SW480 (cell line): ENCODE measurements around the gene ST8SIA5.
A peak's percentile ranks its signal among the peaks of the same experiment; 100 is the strongest.

Source experiments
- DNase-seq: peaks from one replicate; pipeline ENCODE4 v3.0.0-alpha.2; 2016; ENCODE audit warnings: low spot score

Gene ST8SIA5

DNA sequence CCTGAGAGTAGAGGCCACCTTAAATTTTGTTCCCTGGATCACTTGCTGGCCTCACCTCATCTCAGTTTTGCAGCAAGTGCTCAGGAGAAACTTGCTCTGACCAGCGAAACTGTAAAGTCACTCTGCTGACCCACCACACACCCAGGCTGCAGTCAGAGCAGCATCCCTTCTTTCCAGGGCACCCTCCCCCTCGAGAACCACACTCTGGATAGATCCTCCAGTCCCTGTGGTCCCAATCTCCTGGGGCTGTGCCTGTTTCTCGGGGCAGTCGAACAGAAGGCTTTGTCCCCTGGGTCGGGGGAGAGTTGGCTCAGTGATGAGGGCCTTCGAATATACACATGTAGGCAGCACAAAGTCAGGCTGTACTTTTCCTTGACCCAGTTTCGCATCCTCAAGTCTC, 18.4 kb downstream of the ST8SIA5 start:
- DNase-seq = no peak

DNA sequence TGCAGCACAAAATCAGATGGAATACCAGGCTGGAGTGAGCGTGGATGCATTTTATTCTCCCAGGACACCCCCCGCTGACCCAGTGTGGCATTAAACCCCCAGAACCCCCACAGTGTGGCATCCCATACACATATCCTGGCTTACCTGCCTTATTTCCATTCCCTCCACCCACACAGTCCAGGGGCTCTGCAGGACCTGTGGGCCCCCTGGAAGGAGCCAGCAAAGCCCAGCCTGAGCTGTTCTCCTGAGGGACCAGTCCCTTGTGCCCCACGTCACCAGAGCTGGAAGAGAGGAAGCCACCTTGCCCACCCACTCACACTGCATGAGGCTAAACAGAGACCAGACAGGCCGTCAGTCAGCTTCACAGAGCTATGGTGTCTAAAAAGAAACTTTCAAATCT, 20.1 kb downstream of the ST8SIA5 start:
- DNase-seq = no peak

DNA sequence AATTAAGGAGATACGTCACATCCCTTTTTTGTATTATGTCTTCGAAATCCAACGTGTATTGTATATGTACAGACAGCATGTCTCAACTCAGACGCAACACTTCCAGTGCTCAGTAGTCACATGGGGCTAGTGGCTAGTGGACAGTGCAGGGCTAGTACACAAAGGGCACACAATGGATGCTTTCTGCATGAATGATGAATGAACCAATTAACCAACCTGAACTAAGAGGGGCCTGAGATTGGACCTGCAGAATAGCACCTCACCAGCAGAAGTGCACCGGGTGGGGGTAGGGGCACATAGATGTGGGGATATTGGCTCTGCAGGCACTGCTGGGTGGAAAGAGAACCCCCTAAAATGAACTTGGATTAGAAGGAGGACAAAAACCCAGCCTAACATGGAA, 20.7 kb downstream of the ST8SIA5 start:
- DNase-seq = no peak

DNA sequence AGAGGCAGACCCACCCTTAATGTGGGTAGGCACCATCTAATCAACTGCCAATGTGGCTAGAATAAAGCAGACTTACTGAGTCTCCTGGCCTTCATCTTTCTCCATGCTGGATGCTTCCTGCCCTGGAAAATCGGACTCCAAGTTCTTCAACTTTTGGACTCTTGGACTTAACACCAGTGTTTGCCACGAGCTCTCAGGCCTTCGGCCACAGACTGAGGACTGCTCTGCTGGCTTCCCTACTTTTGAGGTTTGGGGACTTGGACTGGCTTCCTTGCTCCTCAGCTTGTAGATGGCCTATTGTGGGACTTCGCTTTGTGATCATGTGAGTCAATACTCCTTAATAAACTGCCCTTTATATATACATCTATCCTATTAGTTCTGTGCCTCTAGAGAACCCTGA, 21.9 kb downstream of the ST8SIA5 start:
- DNase-seq = no peak

DNA sequence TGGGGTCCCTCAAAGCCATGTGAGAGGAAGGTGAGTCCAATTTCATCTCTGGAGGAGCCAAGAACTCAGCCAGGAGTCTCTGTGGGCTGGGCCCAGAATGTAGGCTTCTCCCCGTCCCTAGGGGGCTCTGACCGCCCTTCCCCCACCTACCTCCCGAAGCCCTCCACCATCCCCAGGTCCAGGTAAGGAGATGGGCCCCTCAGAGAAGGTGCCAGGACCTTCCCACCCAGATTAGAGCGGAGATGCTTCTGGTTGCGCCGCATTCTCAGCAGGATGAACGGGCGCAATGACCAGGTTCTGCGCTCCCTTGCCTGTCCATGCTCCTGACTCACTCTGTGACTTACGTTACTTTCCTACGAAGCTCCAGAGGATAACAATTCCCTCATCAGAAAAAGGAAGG, 23.0 kb downstream of the ST8SIA5 start:
- no peak for DNase-seq

DNA sequence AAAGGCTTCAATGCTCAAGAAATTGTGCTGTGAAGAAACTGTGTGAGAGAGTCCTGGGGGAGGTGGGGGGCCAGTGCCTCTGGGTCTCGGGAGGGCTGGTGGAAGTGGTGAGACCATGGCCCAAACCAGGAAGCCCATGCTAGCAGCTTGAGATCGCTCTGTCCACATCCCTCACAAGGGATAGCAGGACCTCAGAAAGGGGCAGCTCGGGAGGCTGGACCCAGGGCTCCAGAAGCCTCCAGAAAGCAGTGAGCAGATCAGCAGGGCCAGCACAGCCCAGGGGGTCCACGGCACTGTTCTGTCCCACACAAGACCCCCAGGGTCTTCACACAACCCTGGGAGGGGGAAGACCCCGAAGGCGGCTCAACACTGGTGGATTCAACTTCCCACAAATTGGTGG, 24.1 kb downstream of the ST8SIA5 start:
- no peak for DNase-seq

DNA sequence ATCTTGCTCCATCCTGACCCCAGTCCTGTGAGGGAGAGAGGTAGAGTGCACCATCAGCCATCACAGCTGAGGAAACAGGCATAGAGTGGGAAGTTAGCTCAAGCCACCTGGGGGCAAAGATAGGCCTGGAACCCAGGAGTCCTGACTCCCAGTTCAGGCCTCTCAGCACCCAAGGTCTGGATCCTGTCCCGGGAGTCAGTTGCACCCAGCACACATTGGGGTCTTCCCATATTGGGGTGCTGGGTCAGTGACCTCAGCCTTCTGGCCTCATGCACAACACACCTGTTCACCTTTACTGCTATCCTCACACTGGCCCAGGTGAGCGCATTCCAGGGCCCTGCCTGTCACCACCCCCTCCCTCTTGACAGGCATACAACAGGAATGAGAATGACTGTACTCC, 24.7 kb downstream of the ST8SIA5 start:
- no peak for DNase-seq

DNA sequence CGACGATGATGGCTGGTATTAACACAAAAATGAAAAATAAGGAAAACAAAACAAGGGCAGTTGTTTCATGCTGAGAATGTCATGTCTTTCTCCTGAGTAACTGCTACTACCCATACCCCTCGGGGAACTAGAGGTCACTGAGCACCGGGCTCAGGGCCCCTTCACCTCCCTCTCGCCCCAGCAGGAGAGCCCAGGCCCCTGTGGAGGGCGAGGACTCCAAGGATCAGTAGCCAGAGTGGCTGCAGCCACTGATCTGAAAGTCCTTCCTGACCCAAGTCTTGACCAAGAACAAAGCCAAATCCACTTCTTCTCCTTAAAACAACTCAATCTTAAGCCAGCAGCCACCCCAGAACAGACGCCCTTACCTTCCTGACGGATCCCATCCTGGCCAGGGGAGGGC, 25.5 kb downstream of the ST8SIA5 start:
- DNase-seq = no peak

DNA sequence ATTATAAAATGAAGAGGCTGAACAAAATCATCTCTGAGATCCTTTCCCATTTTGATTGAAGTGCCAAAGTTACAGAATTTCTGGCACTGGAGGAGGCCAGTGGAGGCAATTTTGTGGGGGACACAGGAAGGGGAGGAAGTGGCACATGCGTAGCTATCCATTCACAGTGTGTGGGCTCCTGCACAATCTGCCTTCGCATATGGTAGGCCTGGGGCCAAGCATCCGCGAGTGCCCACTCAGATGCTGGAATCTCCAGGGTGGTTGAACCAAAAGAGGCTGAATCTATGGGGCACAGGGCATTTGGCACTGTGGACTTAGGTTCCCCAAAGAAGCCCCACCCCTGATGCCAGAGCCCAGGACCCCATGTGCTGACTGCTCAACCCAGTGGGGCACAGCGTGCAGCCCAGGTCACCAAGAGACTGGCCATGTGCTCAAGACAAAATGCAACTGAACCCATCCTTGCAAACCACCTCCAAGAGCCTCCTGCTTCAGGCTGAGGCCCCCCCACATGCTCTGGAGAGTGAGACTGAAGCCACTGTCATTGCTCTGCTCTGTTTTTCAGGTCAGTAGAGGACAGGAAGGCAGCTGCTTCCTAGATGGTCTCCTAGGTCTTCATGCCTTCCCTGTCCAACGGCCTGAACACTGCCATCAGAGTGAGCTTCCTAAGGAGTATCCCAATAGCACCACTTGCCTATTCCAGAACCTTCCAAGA, 28.5 kb downstream of the ST8SIA5 start:
- no peak for DNase-seq

DNA sequence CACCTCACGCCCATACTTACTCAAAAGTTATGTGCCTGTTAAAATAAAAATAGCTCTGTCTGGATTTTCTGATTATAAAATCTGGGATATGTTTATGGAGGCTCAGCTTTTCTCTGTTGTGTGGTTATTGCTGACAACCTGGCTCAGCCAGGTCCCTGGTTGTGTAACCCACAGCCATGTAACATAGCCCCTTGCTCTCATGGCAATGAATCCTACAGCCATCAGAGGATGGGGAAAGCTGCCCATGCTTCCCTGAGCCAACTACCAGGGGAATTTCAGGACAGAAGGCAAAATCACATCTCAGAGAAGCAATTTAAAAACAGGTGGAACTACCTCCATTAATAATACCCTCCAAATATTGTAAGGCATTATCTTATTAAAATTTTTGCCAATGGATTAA, 29.7 kb downstream of the ST8SIA5 start:
- DNase-seq = no peak

DNA sequence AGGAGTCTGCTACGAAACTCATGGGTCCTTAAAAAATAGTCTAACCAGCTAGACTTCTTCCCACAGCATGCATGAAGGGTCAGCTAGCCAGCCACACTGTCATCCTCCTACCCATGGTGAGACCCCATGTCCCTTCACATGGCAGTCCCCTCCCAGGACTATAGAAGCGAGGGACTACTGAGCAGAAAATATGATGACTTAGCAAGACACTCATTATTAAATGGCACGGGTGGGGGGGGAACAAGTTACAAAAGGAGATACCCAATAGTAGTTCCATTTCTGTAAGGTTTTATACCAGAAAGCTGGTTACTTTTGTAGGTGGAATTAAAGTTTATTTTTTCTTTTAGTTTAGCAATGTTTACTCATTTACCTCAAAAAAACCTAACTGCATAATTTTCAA, 31.5 kb downstream of the ST8SIA5 start:
- DNase-seq = no peak

DNA sequence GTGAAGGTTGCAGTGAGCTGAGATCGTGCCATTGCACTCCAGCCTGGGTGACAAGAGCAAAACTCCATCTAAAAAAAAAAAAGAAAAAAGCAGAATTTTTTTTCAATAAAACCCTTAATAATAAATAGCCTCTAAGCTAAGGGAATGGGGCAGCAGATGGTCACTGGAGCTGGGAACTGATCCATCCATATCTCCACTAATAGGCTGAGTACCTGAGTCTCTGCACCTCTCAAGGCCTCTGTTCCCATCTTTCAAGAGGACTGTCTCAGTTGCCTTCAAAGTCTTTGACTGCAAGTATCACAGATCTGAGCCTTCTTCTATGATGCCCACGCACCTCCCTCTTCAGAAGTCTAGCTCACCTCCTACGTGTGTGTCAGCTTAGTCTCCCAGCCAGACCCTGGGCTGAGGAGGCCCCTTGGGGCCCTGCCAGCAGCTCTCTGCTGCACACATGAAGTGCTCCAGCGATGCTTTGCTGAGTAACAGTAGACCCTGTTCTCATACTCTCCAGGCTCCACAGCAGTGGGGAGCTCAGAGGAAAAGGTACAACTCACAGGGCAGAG, 32.9 kb downstream of the ST8SIA5 start:
- no peak for DNase-seq

DNA sequence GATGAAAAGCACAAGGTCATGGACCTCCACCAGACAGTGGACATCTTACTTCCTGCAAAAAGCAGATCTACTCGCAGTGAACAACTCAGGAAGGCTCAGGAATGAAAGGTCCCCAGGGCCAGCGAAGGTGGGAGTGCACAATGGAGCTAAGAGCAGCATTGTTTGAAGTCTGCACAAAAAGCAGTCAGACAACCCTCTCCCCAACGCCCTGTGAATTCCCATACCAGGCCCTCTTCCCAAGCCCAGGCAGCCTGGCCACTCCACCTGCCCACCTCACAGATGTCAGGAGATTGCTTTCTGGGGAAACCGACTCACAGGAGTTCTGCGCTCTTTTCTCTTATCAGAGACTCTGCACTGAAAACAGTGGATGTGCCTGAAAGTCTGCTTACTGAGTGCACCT, 34.8 kb downstream of the ST8SIA5 start:
- DNase-seq = no peak

DNA sequence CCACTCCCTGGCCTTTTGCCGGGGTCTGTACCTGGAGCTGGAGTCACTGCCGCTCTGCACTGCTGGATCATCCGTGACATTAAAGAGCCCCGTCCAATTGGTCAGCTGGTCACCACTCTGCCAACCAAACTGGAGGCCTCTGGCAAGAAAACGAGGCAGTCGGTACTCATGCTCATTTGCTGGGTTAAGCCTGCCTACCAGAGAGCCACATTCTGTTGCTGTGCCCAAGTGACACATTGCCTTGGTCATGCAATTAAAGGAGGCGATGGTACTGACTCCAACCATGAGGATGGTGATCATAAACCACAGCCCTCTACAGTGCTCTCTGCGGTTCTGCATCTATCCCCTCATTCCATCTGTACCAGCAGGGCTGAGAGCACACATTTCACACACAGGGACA, 35.5 kb downstream of the ST8SIA5 start:
- no peak for DNase-seq

DNA sequence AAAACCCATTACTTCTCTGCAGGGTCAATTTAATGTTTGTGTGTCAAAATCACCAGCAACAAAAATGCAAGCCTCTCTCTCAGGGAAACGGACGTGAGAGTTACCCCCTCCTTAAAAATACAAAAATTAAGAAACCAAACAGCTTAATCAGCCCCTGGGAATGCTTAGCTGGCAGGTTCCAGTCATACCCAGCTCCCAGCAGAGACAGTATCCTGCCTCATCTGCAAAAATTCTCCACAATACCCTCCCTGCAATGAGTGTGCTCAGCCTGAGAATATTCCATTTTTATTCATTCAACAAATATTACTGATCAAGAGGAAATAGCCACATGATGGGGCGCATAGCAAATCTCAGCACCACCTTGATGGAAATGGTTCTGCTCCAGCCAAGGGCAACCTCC, 36.3 kb downstream of the ST8SIA5 start:
- no peak for DNase-seq

DNA sequence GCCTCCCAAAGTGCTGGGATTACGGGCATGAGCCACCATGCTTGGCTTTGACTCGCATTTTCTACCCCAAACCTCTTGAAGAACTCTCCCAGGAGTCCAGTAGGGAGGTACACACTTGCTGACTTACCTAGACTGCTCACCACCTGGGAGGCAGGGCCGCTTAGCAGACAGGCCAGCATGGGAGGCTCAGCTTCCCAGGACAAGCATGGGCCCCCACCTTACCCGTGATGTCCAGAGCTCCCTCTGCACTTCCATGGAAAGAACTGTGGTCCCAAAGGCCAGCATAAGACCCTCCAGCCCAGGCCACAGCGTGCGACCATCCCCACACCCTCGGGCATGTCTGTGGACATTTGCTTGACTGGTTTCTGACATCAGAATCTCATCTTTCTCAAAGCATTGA, 36.8 kb downstream of the ST8SIA5 start:
- DNase-seq = no peak

DNA sequence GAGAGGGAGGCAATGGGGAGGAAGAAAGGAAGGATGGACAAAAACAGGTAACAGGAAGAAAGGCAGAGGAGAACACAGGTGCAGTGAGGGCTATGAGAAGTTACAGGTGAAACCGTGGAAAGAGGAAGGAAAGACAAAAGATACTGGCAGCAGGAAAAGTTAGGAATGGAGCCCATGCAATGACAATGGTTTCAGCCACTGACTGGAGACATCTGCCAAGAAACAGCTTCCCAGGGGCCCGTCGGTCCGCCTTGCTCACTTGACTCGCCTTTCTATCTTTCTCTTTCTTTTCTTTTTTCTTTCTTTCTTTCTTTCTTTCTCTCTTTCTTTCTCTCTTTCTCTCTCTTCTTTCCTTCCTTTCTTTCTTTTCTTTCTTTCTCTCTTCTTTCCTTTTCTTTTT, 37.5 kb downstream of the ST8SIA5 start:
- DNase-seq = no peak

DNA sequence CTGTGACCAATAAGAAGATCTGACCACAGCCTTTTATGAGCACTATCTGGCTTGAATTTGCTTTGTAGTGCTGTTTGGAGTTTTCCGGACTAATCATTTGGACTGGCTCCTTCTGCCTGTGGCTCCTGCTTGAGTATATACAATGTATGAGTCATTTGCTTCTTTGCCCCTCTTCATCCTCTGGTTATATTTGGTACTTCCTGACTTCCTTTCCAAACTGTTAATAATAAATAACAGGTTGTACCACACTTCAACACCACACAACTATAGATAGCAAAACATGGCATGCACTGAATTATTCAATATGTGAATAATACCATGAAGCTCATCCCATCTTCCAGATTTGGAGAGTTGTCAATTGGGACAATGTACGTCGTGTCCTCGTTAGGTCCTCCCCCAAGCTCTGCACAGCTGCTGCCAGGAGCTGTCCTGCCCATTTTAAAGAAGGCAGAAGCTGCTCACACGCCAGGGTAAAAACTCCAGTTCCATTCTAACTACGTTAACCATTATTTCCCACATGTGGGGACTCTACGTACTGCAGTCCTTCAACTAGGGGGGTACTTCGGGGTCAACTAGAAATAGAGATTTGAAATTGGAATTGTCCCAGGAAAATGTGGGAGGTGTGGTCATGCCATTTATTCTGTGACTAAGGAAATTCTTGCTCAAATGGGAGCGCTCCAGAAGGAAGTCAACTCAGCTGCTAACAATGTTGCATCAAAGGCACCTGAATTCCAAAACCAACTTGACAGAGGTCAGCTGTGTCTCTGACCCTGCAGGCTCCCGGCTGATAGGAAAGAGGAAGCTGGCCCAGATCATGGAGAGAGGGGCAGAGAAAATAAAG, 38.1 kb downstream of the ST8SIA5 start:
- DNase-seq = peak; percentile 40

DNA sequence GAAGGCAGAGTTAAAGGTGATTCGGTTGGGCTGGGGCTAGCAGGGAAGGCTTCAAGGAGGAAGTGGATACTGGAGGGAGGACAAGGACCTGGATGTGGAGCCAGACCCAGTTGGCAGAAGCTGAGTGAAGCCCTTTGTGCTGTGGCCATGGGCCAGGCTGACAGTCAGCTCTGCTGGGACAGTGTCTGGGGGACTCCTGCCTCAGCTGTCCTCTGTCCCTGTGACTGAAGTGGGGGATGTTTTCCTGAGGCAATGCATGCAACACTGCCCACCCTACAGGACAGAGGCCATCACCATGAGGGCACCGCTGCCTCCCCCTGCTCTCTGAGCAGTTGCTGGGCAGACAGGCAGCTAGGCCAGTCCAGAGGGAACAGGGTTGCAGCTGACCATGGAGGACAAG, 40.0 kb downstream of the ST8SIA5 start:
- no peak for DNase-seq

DNA sequence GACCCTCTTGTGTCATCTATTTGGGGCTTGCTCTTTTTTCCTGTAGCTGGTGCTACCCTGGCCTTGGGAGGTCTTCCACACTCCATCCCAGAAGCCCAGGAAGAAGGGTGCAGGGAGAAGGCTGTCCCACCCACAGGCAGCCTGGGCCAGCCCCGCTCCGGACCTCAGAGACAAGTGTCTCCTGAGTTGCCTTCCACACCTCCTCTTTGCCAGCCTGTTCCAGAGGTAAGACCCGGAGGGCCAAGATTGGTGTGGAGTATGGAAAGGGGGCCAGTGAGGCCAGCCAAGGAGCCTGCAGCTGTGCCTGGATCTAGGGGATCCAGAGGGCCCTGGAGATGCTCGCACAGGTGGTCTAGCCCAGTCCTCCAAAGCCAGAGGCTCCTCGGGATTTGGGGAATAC, 40.5 kb downstream of the ST8SIA5 start:
- DNase-seq = no peak

DNA sequence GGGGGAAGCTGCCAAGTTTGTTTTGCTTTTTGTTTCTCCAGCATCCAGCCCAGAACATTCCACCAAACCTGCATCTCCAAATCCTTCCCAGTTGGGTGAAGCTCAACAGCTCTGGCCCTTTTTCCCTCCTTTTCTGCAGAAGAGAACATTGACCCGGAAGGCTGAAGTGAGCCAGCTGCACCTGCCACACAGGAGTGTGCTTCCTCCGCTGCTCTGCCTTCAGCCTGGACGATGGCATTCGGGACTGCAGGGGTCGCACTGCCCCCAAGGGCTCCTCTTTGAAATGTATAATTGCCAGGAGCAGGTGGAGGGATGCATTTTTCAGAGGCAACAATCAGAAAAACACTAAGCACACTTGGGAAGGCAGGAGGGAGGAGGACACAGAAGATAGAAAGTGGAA, 41.8 kb downstream of the ST8SIA5 start:
- no peak for DNase-seq

DNA sequence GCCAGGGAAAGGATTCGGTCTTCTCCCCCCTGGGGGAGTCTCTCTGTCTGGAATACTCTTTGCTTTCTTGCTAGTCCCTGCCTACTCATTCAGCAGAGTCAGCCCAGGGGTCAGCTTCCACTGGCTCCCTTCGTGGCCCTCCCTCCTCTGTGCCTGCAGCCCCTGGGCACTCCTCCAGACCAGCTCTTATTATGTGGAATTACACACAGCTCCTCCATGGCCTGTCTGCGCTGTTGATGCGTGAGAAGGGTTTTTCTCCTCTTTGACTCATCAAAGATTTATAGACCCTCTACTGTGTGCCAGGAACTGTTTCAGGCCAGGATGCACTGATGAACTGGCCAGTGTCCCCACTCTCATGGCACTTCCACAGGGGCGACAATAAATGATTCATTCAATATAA, 44.4 kb downstream of the ST8SIA5 start:
- no peak for DNase-seq

DNA sequence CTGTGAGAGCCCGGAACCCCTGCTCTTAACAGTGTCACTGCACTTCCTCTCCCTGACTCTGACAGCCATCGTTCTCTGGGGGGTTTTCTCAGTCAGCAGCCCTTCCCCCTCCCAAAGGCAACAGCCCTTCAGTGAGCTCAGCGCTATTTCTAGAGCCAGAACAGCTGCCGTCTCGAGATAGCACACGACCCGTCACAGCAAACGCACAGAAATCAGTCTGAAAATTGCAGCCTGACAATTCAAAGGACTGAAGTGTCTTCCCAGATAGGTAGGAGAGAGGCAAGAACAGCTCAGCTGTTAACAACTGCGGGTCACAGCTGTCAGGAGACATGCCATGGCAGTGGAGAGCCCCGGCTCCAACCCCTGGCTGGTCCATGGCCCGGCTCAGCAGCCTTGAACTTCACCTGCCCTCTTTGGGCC, 45.4 kb downstream of the ST8SIA5 start:
- DNase-seq = no peak
